Measurements from ENCODE around the gene SNX30. TPM values are rescaled to one million over a fixed set of nuclear protein-coding genes. Genes with fewer than 3 reads are reported as not detected.

SNX30 gene
- total RNA-seq, 4 donors from 2014 or later = 5.5 to 9.4 (median 7.4) TPM

GRCh38 chr9:112833081-112833480 is 82.5 kb downstream of the SNX30 start:
- H3K9me3 ChIP-seq = no peaks in the 10 kb centered on the region
- no peaks in the 10 kb centered on the region for H3K27me3 ChIP-seq
- no peak overlapping the region for H3K4me3 ChIP-seq (replicated peaks in 1 of 3)
- peaks cover 8 to 15% of the 10 kb centered on the region in 2 donors for H3K4me1 ChIP-seq
- DNase-seq = no peak
- WGBS, 2 donors = 92 to 95% methylated on average over 4 of the region's 4 CpGs
- no peak overlapping the region for H3K27ac ChIP-seq
- H3K36me3 ChIP-seq = no peaks in the 10 kb centered on the region
- intact Hi-C loops (cut with DNase I) = no loop called here
- no peak for TF ChIP-seq CTCF (IDR thresholded peaks at IDR 0.05)
- TF ChIP-seq POLR2A (IDR thresholded peaks at IDR 0.05) = no peak

GRCh38 chr9:112836394-112836793 is 85.8 kb downstream of the SNX30 start:
- Histone ChIP-seq H3K4me3 (replicated peaks in 1 of 3) (no peak overlapping the region), H3K27ac (no peak overlapping the region), H3K27me3 (no peaks in the 10 kb centered on the region), H3K9me3 (no peaks in the 10 kb centered on the region), H3K36me3 (no peaks in the 10 kb centered on the region), H3K4me1 (peaks cover 6 to 8% of the 10 kb centered on the region in 2 donors)
- no peak for DNase-seq
- no peak for TF ChIP-seq POLR2A (IDR thresholded peaks at IDR 0.05)
- no peak for TF ChIP-seq CTCF (IDR thresholded peaks at IDR 0.05)
- 79 to 81% methylated on average over 3 of the region's 3 CpGs for whole genome bisulfite sequencing, 2 donors
- intact Hi-C loops (cut with DNase I) = no loop called here

- Histone ChIP-seq H3K27ac (no peak overlapping the region), H3K9me3 (no peaks in the 10 kb centered on the region), H3K4me3 (replicated peaks in 1 of 3) (no peak overlapping the region), H3K4me1 (no peaks in the 10 kb centered on the region), H3K27me3 (no peaks in the 10 kb centered on the region), H3K36me3 (no peaks in the 10 kb centered on the region)
- no peak for DNase-seq
- 96 to 100% methylated on average over 2 of the region's 2 CpGs for WGBS, 2 donors
- TF ChIP-seq POLR2A (IDR thresholded peaks at IDR 0.05) (no peak), CTCF (IDR thresholded peaks at IDR 0.05) (no peak)
- intact Hi-C loops (cut with DNase I) = no loop called here
These were observed 87.8 kb downstream of the SNX30 start for GRCh38 chr9:112838342-112838741.

- no peaks in the 10 kb centered on the region for H3K4me1 ChIP-seq
- no peaks in the 10 kb centered on the region for H3K9me3 ChIP-seq
- TF ChIP-seq POLR2A (IDR thresholded peaks at IDR 0.05) (no peak), CTCF (IDR thresholded peaks at IDR 0.05) (no peak)
- intact Hi-C loops (cut with DNase I) = no loop called here
- no peaks in the 10 kb centered on the region for H3K36me3 ChIP-seq
- DNase-seq = no peak
- no peak overlapping the region for H3K27ac ChIP-seq
- no peaks in the 10 kb centered on the region for H3K27me3 ChIP-seq
- no peak overlapping the region for H3K4me3 ChIP-seq (replicated peaks in 1 of 3)
- WGBS, 2 donors = 85 to 89% methylated on average over 8 of the region's 8 CpGs
These were observed 88.8 kb downstream of the SNX30 start for GRCh38 chr9:112839331-112839730.

GRCh38 chr9:112841261-112841660 is 90.7 kb downstream of the SNX30 start:
- no peak for TF ChIP-seq POLR2A (IDR thresholded peaks at IDR 0.05)
- no peak for TF ChIP-seq CTCF (IDR thresholded peaks at IDR 0.05)
- Histone ChIP-seq H3K4me1 (peaks cover 0 to 7% of the 10 kb centered on the region in 2 donors), H3K9me3 (no peaks in the 10 kb centered on the region), H3K27me3 (no peaks in the 10 kb centered on the region), H3K27ac (no peak overlapping the region), H3K4me3 (replicated peaks in 1 of 3) (no peak overlapping the region), H3K36me3 (no peaks in the 10 kb centered on the region)
- no peak for DNase-seq
- intact Hi-C loops (cut with DNase I) = loop anchor here (5.0 kb wide), 1 partner anchor 66 kb away; no protein-coding TSS in a partner anchor
- 87 to 89% methylated on average over 3 of the region's 3 CpGs for WGBS, 2 donors
